Omental fat pad (tissue), 4 donors: ENCODE measurements around the gene SLC4A1AP. TPM values are rescaled to one million over a fixed set of nuclear protein-coding genes. Genes with fewer than 3 reads are reported as not detected.
A peak's percentile ranks its signal among the peaks of the same experiment; 100 is the strongest.

Experiments used
- ATAC-seq: fragments of 150-250 bp; one replicate; pipeline ENCODE4 v1.9.1; 2016; ENCODE audit warnings: mild to moderate bottlenecking, moderate library complexity; ENCODE audit not compliant: low FRiP score
- DNase-seq: peaks from one replicate; pipeline ENCODE4 v3.0.0-alpha.2; 2019; ENCODE audit warnings: low spot score
- CTCF ChIP-seq, 3 donors: fragments of 450-650 bp; IDR thresholded peaks; one replicate each; pipeline ENCODE4 v1.5.1; 2016 to 2017; ENCODE audit warnings: antibody characterized with exemption in 3 of 3, mild to moderate bottlenecking in 3 of 3, moderate library complexity in 2 of 3
- total RNA-seq, 4 donors: library from RNA; depleted of rRNA; stranded (reverse); fragments of >200 nt; gene quantifications; one replicate each; pipeline ENCODE4 v1.1.0, GENCODE V29; 2016

SLC4A1AP gene
- total RNA-seq, 4 donors from 2014 or later, result 16.1 to 24.1 (median 20.4) TPM

GRCh38 chr2:27729614-27730013, 65.9 kb downstream of the SLC4A1AP start:
- no peak for DNase-seq
- TF ChIP-seq CTCF (IDR thresholded peaks at IDR 0.05), result no peak
- no peak for ATAC-seq

GRCh38 chr2:27730261-27730662, 66.6 kb downstream of the SLC4A1AP start:
- DNase-seq (no peak), ATAC-seq (no peak)
- TF ChIP-seq CTCF (IDR thresholded peaks at IDR 0.05), result no peak

GRCh38 chr2:27730980-27731691, 67.4 kb downstream of the SLC4A1AP start:
- DNase-seq, result no peak
- no peak for TF ChIP-seq CTCF (IDR thresholded peaks at IDR 0.05)
- no peak for ATAC-seq

- no peak for ATAC-seq
- no peak for TF ChIP-seq CTCF (IDR thresholded peaks at IDR 0.05)
- no peak for DNase-seq
Measured at GRCh38 chr2:27734305-27734704, 70.6 kb downstream of the SLC4A1AP start.

GRCh38 chr2:27735263-27735904, 71.7 kb downstream of the SLC4A1AP start:
- TF ChIP-seq CTCF (IDR thresholded peaks at IDR 0.05), result no peak
- DNase-seq (peak; percentile 67), ATAC-seq (peak; percentile 90)

GRCh38 chr2:27736031-27736889, 72.6 kb downstream of the SLC4A1AP start:
- no peak for TF ChIP-seq CTCF (IDR thresholded peaks at IDR 0.05)
- no peak for ATAC-seq

More at GRCh38 chr2:27736031-27736889, 72.6 kb downstream of the SLC4A1AP start:
- no peak for DNase-seq
